HG02840 (cell line): ENCODE results near the gene MT1E.
"Not testable (repeated sequence)": the region's sequence is repeated elsewhere in the genome, so short reads cannot be mapped to it uniquely, and the experiment has no call there.

Experiments used
- ATAC-seq: cut with Tn5 transposase; IDR thresholded peaks from one replicate; pipeline ENCODE4 v1.9.1; 2021; ENCODE audit warnings: mild to moderate bottlenecking, moderate library complexity, moderate number of reproducible peaks; ENCODE audit not compliant: unreplicated experiment, low FRiP score

MT1E gene

GRCh38 chr16:56643080-56643778 lies 17.6 kb downstream of the MT1E start:
- ATAC-seq: no peak

GRCh38 chr16:56643833-56644232 lies 18.3 kb downstream of the MT1E start:
- ATAC-seq: no peak

- no peak for ATAC-seq
These were observed 19.7 kb downstream of the MT1E start for GRCh38 chr16:56645311-56645710.

- no peak for ATAC-seq
These were observed 20.3 kb downstream of the MT1E start for GRCh38 chr16:56645838-56646237.

DNA sequence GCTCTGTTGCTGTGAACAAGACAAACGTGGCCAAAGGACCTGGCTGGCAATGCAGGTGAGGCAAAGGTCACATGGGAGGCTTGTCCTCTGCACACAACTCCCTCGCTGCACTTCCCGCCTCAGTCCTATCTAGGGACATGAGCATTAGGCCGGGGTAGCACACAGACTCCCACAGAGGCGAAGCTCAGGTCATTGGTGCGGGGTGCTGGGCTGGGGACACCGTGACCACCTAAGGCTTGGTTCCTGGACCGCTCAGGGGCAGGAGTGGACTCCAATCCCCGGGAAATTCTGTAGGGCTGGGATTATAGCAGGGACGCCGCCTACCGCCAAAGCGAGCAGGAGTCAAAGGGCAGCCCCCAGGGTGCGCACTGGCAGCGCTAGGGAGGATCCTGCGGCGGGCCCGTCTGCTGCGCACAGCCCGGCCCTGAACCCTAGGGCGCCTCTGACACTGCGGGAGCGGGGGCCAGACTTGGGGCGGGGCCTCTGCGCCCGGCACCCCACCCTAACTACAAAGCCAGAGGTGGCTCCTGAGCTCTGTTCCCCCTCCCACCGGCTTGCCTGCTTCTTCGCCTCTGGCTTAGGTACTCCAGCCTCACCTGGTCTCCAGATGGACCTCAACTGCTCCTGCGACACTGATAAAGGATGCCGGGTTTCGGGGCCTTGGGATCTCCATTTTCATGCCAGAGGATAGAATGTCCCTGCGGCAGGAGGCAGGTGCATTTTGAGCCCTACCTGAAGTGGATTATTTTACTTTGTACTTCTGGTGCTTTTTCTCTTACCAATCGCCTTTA lies 22.3 kb downstream of the MT1E start:
- ATAC-seq: no peak

DNA sequence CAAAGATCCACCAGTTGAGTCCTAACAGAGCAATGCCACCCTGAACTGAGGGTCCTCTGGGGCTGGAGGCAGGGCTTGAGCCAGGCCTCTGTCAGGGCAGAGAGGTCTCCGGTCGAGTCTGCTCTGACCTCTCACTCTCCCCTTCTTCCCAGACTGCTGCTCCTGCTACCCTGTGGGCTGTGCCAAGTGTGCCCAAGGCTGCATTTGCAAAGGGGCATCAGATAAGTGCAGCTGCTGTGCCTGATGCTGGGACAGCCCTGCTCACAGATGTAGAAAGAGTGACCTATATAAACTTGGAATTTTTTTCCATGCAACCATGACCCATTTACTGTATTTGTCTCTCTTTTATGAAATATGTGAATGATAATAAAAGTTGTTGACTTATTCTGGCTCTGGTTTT lies 23.7 kb downstream of the MT1E start:
- no peak for ATAC-seq

- no peak for ATAC-seq
These were observed 24.2 kb downstream of the MT1E start for GRCh38 chr16:56649820-56650219.

- ATAC-seq: no peak
These were observed 26.0 kb downstream of the MT1E start, which contains the start of gene MT1B for GRCh38 chr16:56651586-56651985. TSS of gene MT1B (plus strand) at chr16:56651886. CDS start at chr16:56651954, 68 bp downstream.

DNA sequence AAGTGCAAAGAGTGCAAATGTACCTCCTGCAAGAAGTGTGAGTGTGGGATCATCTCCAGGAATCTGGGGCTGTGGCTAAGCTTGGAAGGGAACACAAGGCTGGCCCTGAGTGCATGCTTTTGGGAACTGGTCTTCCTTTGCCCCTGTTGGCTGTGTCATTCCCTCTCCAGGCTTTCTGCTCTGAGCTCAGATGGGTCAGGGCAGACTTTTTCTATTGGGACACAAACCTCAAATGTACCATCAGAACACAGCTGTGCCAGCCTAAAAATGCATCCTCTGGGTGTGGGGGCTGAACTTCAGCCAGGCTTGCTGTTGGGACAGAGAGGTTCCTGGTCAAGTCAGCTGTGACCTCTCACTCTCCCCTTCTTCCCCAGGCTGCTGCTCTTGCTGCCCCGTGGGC lies 27.0 kb downstream of the MT1E start:
- ATAC-seq: no peak

- ATAC-seq: no peak
These were observed 27.6 kb downstream of the MT1E start for GRCh38 chr16:56653218-56653617.

DNA sequence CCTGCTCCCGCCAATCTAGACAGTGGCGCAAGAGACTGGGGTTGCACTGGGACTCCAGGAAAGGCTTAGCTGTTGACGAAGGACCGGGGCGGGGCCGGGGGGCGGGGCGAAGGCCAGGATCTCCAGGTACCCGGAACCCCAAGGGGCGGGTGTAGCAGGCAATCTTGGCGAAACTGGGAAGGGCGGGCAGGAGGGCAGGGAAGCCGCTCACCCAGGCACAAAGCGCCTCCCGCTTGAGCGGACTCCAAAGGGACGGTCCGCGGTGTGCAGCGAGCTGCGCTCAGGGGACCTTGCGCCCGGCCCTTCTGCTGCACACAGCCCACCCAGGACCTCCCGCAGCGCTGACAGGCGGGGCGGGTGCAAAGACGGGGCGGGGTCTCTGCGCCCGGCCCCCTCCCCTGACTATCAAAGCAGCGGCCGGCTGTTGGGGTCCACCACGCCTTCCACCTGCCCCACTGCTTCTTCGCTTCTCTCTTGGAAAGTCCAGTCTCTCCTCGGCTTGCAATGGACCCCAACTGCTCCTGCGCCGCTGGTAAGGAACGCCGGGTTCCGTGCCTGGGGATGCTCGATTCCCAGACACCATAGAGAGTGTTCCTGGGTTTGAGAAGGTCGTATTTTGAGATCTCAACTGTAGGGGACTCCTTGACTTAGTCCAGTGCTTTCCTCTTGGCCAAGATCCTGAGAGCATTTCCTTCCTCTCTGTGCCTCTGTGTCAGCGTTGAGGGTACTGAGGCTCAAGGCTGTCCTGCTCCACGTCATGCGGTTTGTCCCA lies 32.2 kb downstream of the MT1E start, which contains the start of gene MT1F:
Gene MT1F, plus strand, starts transcription at position 405 of the 772 bp plus-strand sequence. Its CDS starts 100 bp downstream, at position 505.
- ATAC-seq: no peak

DNA sequence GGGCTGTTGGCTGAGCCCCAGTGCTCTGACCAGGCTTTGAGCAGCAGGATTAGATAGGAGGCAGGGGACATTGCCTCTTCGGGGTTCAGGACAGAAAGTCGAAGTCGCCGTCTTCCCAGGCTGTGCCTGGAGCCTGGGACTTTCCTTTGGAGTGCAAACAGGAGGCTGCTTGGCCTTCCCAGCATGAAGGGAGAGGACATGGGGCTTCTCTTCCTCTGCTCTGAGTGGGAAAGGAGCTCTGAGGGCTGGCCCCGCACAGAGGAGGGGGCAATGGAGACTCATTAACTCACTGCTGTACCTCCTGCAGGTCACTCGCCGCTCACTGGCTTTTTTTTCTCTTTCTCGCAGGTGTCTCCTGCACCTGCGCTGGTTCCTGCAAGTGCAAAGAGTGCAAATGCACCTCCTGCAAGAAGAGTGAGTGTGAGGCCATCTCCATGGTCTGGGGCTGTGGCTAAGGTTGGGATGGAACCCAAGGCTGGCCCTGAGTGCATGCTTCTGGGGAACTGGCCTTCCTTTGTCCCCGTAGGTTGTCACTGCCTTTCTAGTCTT lies 32.8 kb downstream of the MT1E start:
- ATAC-seq: no peak

- ATAC-seq: no peak
These were observed 37.1 kb downstream of the MT1E start for GRCh38 chr16:56662357-56663354.

DNA sequence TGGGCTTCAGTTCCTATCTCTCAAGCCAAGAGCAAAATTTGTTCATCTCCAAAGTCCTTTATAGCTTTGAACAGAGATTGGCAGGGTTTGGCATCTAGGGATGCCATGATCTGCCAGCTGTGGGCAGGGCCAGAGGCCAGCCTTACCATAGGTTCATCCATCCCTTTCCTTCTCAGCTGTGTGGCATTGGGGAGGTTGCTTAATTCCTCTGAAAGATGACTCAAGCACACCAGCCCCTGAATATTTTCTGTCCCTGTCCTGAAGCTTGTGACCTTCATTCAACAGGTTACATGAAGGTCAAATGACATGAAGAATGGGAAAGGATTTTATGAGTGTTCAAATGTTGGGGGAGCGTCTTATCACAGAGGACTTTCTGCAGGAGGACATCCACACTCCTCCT lies 38.9 kb downstream of the MT1E start:
- no peak for ATAC-seq

DNA sequence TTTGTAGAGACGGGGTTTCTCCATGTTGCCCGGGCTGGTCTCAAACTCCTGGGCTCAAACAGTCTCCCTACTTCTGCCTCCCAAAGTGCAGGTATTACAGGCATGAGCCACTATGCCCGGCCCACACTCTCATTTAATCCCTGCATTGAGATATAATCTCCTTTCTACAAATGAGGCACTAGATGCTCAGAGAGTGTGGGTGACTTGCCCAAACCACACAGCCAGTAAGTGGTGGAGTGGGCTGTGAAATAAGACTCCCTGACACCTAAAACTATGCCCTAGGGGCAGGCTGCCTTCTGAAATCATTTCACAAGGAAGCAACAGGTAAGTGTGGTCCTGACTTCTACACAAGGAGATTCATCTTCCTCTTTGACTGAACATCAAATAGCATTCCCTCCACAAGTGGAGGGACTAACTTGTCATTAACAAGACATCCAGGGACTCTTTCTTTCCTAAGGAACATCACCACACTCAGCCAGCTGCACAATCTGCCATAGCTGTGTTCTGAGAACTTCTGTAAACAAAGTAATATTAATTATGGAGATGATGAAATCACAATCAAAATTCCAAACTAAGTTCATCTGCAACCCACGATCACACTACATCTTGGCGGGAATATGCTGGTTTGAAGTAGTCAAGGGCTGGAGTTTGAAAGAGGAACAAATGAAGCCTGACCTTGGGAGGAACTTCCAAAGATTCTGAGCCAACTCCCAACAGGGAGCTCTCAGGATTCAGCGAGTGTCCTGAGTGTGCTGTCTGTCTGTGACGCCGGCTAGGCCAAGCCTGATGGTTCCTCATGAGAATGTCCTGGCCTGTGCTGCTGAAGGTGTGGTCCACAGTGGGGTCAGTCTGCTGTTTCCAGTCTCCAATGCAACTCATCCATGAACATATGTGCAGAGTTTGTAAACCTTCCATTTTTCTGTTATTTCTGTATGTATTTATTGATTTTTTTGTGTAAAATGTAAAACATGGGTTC lies 40.0 kb downstream of the MT1E start:
- not testable (repeated sequence) for ATAC-seq

- ATAC-seq: no peak
These were observed 42.3 kb downstream of the MT1E start, which contains the start of gene MT1G for GRCh38 chr16:56667581-56668571. TSS of gene MT1G (minus strand) at chr16:56668065. CDS start at chr16:56667993, 72 bp downstream.
